HFF-Myc (cell line): Measurements from ENCODE around the gene CSMD2.

ENCODE experiments used
- DNase-seq: peaks from one replicate; pipeline ENCODE4 v3.0.0-alpha.2; 2011; ENCODE audit warnings: low read depth; ENCODE audit errors: extremely low read depth
- H3K4me3 ChIP-seq: replicated peaks from 2 replicates; pipeline ENCODE4 v1.5.1; 2011; ENCODE audit warnings: low read depth, mild to moderate bottlenecking, control low read depth, low read length
- CTCF ChIP-seq: IDR thresholded peaks from 2 replicates; pipeline ENCODE4 v1.5.1; 2012; ENCODE audit warnings: mild to moderate bottlenecking, low read depth, low read length, control low read depth; ENCODE audit errors: missing control alignments

The CSMD2 gene

GRCh38 chr1:33984906-33985565 lies 180.0 kb downstream of the CSMD2 start:
- no peak overlapping the region for H3K4me3 ChIP-seq
- no peak for DNase-seq
- TF ChIP-seq CTCF: no peak

GRCh38 chr1:33982419-33982818 lies 182.6 kb downstream of the CSMD2 start:
- TF ChIP-seq CTCF: no peak
- no peak for DNase-seq
- no peak overlapping the region for H3K4me3 ChIP-seq

- H3K4me3 ChIP-seq: no peak overlapping the region
- no peak for DNase-seq
- no peak for TF ChIP-seq CTCF
These were observed 185.7 kb downstream of the CSMD2 start for GRCh38 chr1:33979341-33979740.

- no peak for DNase-seq
- no peak for TF ChIP-seq CTCF
- no peak overlapping the region for H3K4me3 ChIP-seq
These were observed 189.1 kb downstream of the CSMD2 start for GRCh38 chr1:33975961-33976360.

GRCh38 chr1:33973799-33974545 lies 191.1 kb downstream of the CSMD2 start:
- DNase-seq: no peak
- no peak for TF ChIP-seq CTCF
- H3K4me3 ChIP-seq: no peak overlapping the region

- DNase-seq: no peak
- TF ChIP-seq CTCF: no peak
- no peak overlapping the region for H3K4me3 ChIP-seq
These were observed 192.2 kb downstream of the CSMD2 start for GRCh38 chr1:33972676-33973395.
